A549 treated with DMSO at 1 μM for 4 hours (cell line): Measurements from ENCODE around the gene FGF22. TPM values are rescaled to one million over a fixed set of nuclear protein-coding genes. Genes with fewer than 3 reads are reported as not detected.

ENCODE experiments used
- total RNA-seq: library from RNA; stranded (reverse); fragments of 200-300 nt; extraction: Qiagen RNA extraction; gene quantifications from 5 replicates; pipeline ENCODE4 v1.2.3, GENCODE V29; 2022; ENCODE audit warnings: low read depth

Gene FGF22
- 0.32 to 0.97 TPM (median 0.76 TPM) in 5 replicates for total RNA-seq

DNA sequence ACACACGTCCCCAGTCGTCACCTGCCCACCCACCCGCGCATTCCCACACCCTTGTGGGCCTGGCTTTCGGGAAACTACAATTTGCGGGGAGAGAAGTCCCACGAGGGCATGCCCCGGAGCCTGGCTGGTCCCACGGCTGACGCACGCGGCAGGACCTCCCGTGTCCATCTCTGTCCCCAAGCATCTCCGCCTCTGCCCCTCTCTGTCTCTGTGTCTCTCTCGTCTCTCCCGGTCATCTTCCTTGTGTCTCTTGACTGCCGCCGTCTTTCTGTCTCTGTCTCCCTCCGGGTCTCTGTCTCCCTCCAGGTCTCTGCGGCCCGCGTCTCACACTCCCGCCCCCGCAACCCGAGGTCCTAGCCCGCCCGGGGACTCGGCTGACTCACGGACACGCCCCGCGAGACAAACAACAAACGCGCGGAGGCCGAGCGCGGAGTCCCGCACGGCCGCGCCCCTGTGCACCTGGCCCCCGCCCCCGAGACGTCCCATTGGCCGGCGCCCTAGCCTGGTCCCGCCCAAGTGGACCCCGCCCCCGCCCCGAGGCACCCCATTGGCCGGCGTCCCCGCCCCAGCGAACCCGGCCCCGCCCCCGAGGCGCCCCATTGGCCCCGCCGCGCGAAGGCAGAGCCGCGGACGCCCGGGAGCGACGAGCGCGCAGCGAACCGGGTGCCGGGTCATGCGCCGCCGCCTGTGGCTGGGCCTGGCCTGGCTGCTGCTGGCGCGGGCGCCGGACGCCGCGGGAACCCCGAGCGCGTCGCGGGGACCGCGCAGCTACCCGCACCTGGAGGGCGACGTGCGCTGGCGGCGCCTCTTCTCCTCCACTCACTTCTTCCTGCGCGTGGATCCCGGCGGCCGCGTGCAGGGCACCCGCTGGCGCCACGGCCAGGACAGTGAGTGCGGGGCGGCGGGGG, at the start of gene FGF22:
Gene FGF22, plus strand, starts transcription at position 627 of the 908 bp plus-strand sequence. Its CDS starts 47 bp downstream, at position 674.

DNA sequence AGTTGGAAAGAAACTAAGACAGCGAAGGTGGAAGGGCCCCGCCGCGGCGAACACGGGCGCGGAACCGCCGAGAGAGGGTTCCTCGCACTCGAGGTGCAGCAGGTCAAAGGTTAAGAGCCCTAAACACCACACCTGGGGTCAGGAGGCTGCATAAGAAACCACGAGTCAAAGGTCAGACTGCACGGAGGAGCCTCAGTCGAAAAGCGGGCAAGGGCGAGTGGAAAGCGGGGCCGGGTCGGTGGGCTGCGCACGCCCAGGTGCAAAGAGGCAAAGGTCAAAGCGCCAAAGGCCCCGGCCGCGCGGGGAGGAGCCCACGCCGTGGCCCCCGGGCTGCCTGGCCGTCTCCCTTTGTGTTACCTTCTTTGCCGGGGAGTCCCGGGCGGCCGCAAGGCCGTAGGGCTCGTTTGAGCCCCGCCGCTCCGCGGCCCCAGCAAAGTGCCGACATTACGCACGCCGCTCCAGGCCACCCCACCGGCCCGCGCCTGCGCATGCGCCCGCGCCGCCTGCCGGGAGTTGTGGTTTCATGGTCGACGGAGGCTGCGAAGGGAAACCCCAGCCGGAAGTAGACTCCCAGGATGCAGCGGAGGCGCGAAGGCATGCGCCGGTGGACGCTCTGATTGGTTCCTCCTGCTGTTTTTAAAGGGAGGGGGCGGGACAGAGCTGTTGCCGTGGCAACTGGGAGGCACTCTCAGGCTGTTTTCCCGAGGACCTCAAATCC, 6.5 kb upstream of the FGF22 start, which contains the start of gene POLRMT:
Gene POLRMT, minus strand, starts transcription at position 470 of the 718 bp plus-strand sequence. Its CDS starts 25 bp downstream, at position 445.

DNA sequence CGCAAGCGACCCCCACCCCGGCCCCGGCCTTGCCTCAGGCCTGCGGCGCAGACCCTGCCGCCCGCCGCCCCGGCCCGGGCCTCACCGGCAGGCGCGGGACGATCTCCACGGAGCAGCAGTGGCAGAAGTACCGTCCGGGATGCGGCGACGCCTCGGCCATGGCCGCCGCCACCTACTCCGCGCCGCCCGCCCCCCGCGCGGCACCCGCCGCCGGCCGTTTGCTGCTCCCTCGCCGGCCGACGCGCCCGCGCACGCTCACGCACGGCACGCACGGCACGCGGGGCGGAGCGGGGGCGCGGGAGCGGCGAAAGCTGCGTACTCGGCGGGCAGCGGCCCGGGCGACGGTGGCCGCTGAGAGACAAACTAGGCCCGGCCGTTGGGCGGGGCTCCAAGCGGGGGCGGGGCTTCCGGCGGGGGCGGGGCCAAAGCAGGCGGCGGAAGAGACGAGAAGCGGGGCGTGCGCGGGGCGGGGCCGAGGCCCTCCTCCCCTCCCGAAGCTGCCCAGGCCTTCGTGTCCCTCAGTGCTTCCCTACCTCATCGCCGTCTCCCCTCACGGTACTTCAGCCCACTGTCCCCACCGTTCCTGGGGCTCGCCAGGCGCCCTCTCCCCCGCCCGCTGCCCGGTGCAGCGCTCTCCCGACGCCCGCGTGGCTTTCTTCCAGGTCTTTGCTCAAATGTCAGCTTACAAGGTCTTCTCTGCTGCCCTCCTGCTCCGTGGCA, 23.4 kb downstream of the FGF22 start, which contains the start of gene RNF126:
Gene RNF126, minus strand, starts transcription at position 253 of the 720 bp plus-strand sequence. Its CDS starts 93 bp downstream, at position 160.

DNA sequence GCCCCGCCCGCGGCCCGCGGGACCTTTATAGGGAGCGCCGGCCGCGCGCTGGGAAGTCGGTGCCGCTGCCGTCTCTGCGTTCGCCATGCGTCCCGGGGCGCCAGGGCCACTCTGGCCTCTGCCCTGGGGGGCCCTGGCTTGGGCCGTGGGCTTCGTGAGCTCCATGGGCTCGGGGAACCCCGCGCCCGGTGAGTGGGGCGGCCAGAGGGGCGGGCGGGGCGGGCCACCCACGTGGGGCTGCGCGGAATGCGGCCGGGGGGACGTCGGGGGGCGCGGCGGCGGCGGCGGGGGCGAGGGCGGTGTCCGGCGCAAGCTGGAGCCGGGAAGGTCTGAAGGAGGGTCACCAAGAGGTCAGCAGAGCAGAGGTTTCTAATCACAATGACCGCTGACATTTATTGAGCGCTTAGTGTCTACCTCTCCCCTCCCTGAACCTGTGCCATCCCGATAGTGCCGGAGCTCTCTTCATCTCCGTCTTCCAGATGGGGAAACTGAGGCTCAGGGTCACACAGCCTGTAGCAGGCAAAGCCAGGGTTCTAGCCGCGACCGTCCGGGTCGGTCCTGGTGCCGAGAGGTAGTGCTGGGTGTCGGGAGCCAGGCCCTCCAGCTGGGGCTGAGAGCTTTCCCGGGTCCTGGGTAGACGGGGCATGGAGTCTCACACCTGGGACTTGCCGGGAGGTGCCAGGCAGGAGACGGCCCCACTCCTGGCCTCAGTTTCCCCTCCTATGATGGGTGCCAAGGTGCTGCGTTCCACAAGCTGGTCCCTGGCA, 36.8 kb downstream of the FGF22 start, which contains the start of gene FSTL3:
Gene FSTL3, plus strand, starts transcription at position 54 of the 767 bp plus-strand sequence. Its CDS starts 32 bp downstream, at position 86.

Other genes starting within 250 kb of the FGF22 start
- 0.22 to 0.60 TPM (median 0.58 TPM) in 5 replicates for gene C2CD4C, start 230.7 kb upstream of the FGF22 start, total RNA-seq
- 0.82 to 1.1 TPM (median 0.95 TPM) in 5 replicates for gene SHC2, start 178.8 kb upstream of the FGF22 start, total RNA-seq
- 0.17 to 0.42 TPM (median 0.31 TPM) in 5 replicates for gene MADCAM1, start 143.4 kb upstream of the FGF22 start, total RNA-seq
- 10.7 to 15.7 TPM (median 14.1 TPM) in 5 replicates for gene TPGS1, start 132.4 kb upstream of the FGF22 start, total RNA-seq
- gene CDC34, start 108.1 kb upstream of the FGF22 start, total RNA-seq, result 67.0 to 104 TPM (median 93.1 TPM) in 5 replicates
- gene GZMM, start 95.8 kb upstream of the FGF22 start, total RNA-seq, result 0.23 to 0.31 TPM (median 0.26 TPM) in 5 replicates
- gene BSG, start 67.3 kb upstream of the FGF22 start, total RNA-seq, result 669 to 733 TPM (median 672 TPM) in 5 replicates
- 30.9 to 43.9 TPM (median 36.4 TPM) in 5 replicates for gene HCN2, start 50.0 kb upstream of the FGF22 start, total RNA-seq
- gene POLRMT, start 6.3 kb upstream of the FGF22 start, total RNA-seq, result 64.0 to 104 TPM (median 94.3 TPM) in 5 replicates
- gene RNF126, start 23.3 kb downstream of the FGF22 start, total RNA-seq, result 59.2 to 69.6 TPM (median 63.5 TPM) in 5 replicates
- gene FSTL3, start 36.5 kb downstream of the FGF22 start, total RNA-seq, result 126 to 139 TPM (median 135 TPM) in 5 replicates
- gene PRSS57, start 55.6 kb downstream of the FGF22 start, total RNA-seq, result 0.09 to 0.31 TPM (median 0.12 TPM) in 4 of 5 replicates, not detected in the other
- gene PALM, start 69.1 kb downstream of the FGF22 start, total RNA-seq, result 11.5 to 17.0 TPM (median 13.6 TPM) in 5 replicates
- 86.2 to 99.9 TPM (median 95.7 TPM) in 5 replicates for gene MISP, start 111.2 kb downstream of the FGF22 start, total RNA-seq
- gene PTBP1, start 157.6 kb downstream of the FGF22 start, total RNA-seq, result 222 to 238 TPM (median 234 TPM) in 5 replicates
- gene PLPPR3, start 182.1 kb downstream of the FGF22 start, total RNA-seq, result 1.9 to 4.8 TPM (median 3.8 TPM) in 5 replicates
- gene AZU1, start 188.0 kb downstream of the FGF22 start, total RNA-seq, result 0.14 to 0.34 TPM (median 0.22 TPM) in 4 of 5 replicates, not detected in the other
- gene PRTN3, start 201.1 kb downstream of the FGF22 start, total RNA-seq, result 0.24 to 0.36 TPM (median 0.28 TPM) in 5 replicates
- 0.13 to 0.17 TPM (median 0.14 TPM) in 3 of 5 replicates, not detected in the others for gene ELANE, start 212.4 kb downstream of the FGF22 start, total RNA-seq
- gene CFD, start 219.8 kb downstream of the FGF22 start, total RNA-seq, result 8.2 to 19.0 TPM (median 16.7 TPM) in 5 replicates